Mucosa of rectum (tissue), 2 donors: Measurements from ENCODE around the gene NET1.
A peak's percentile ranks its signal among the peaks of the same experiment; 100 is the strongest.

Source experiments
- H3K27ac ChIP-seq, 2 donors: one replicate each; pipeline ENCODE4 v1.7.0; 2013; ENCODE audit warnings: inconsistent platforms in 2 of 2, low read depth in 2 of 2, low read length in 2 of 2
- H3K27me3 ChIP-seq, 2 donors: one replicate each; pipeline ENCODE4 v1.7.0; 2013; ENCODE audit warnings: low read length in 2 of 2; ENCODE audit not compliant: control insufficient read depth in 2 of 2, insufficient read depth in 2 of 2
- H3K36me3 ChIP-seq, 2 donors: one replicate each; pipeline ENCODE4 v1.7.0; 2013; ENCODE audit warnings: low read length in 2 of 2; ENCODE audit not compliant: control insufficient read depth in 2 of 2, insufficient read depth in 2 of 2
- H3K4me1 ChIP-seq, 2 donors: one replicate each; pipeline ENCODE4 v1.7.0; 2013; ENCODE audit warnings: low read length in 2 of 2, mild to moderate bottlenecking in 1 of 2; ENCODE audit not compliant: control insufficient read depth in 2 of 2, insufficient read depth in 2 of 2
- H3K4me3 ChIP-seq, 2 donors: one replicate each; pipeline ENCODE4 v1.7.0; 2013; ENCODE audit warnings: low read length in 2 of 2
- H3K9ac ChIP-seq, 2 donors: one replicate each; pipeline ENCODE4 v1.7.0; 2013; ENCODE audit warnings: low read length in 2 of 2, low read depth in 1 of 2, mild to moderate bottlenecking in 1 of 2
- H3K9me3 ChIP-seq, 2 donors: one replicate each; pipeline ENCODE4 v1.7.0; 2013; ENCODE audit warnings: low read length in 2 of 2; ENCODE audit not compliant: control insufficient read depth in 2 of 2
- donor health status: healthy.
- donor health status: Normal muscosa, but diverticular disease.

The NET1 gene

GRCh38 chr10:5440206-5440605, 27.8 kb downstream of the NET1 start:
- no peaks in the 10 kb centered on the region for H3K27me3 ChIP-seq
- peaks cover 7 to 22% of the 10 kb centered on the region in 2 donors for H3K4me1 ChIP-seq
- H3K36me3 ChIP-seq = no peaks in the 10 kb centered on the region
- H3K4me3 ChIP-seq = no peak overlapping the region
- H3K27ac ChIP-seq = no peak overlapping the region
- no peak overlapping the region for H3K9ac ChIP-seq
- no peaks in the 10 kb centered on the region for H3K9me3 ChIP-seq

GRCh38 chr10:5441106-5441505, 28.7 kb downstream of the NET1 start:
- no peak overlapping the region for H3K27ac ChIP-seq
- no peak overlapping the region for H3K4me3 ChIP-seq
- H3K36me3 ChIP-seq = no peaks in the 10 kb centered on the region
- no peak overlapping the region for H3K9ac ChIP-seq
- no peaks in the 10 kb centered on the region for H3K9me3 ChIP-seq
- peaks cover 9 to 30% of the 10 kb centered on the region in 2 donors for H3K4me1 ChIP-seq
- no peaks in the 10 kb centered on the region for H3K27me3 ChIP-seq

GRCh38 chr10:5442065-5442989, 30.0 kb downstream of the NET1 start:
- Histone ChIP-seq H3K9me3 (no peaks in the 10 kb centered on the region), H3K36me3 (no peaks in the 10 kb centered on the region), H3K4me1 (peaks cover 10 to 30% of the 10 kb centered on the region in 2 donors), H3K27me3 (no peaks in the 10 kb centered on the region), H3K27ac (peak overlapping the region; percentile 79 to 85), H3K9ac (peak overlapping the region in 1 of 2 donors; percentile 39), H3K4me3 (peak overlapping the region in 1 of 2 donors; percentile 23)

GRCh38 chr10:5442990-5443370, 30.6 kb downstream of the NET1 start:
- Histone ChIP-seq H3K9ac (peak overlapping the region in 1 of 2 donors; percentile 3), H3K4me3 (no peak overlapping the region), H3K27ac (peak overlapping the region; percentile 79 to 85)

GRCh38 chr10:5443429-5443828, 31.1 kb downstream of the NET1 start:
- peaks cover 10 to 30% of the 10 kb centered on the region in 2 donors for H3K4me1 ChIP-seq
- H3K9ac ChIP-seq = peak overlapping the region in 1 of 2 donors; percentile 3

More at GRCh38 chr10:5442990-5443370, 30.6 kb downstream of the NET1 start:
- Histone ChIP-seq H3K4me1 (peaks cover 10 to 30% of the 10 kb centered on the region in 2 donors), H3K9me3 (no peaks in the 10 kb centered on the region), H3K36me3 (no peaks in the 10 kb centered on the region), H3K27me3 (no peaks in the 10 kb centered on the region)

GRCh38 chr10:5445006-5445405, 32.6 kb downstream of the NET1 start:
- H3K27ac ChIP-seq = peak overlapping the region; percentile 94 to 98
- no peaks in the 10 kb centered on the region for H3K27me3 ChIP-seq
- H3K9ac ChIP-seq = peak overlapping the region in 1 of 2 donors; percentile 98
- H3K36me3 ChIP-seq = no peaks in the 10 kb centered on the region
- no peaks in the 10 kb centered on the region for H3K9me3 ChIP-seq
- H3K4me3 ChIP-seq = no peak overlapping the region
- H3K4me1 ChIP-seq = peaks cover 12 to 35% of the 10 kb centered on the region in 2 donors

More at GRCh38 chr10:5443429-5443828, 31.1 kb downstream of the NET1 start:
- Histone ChIP-seq H3K27ac (peak overlapping the region; percentile 79 to 85), H3K4me3 (no peak overlapping the region), H3K9me3 (no peaks in the 10 kb centered on the region), H3K27me3 (no peaks in the 10 kb centered on the region), H3K36me3 (no peaks in the 10 kb centered on the region)

- H3K27ac ChIP-seq = peak overlapping the region; percentile 94 to 98
- peaks cover 12 to 43% of the 10 kb centered on the region in 2 donors for H3K4me1 ChIP-seq
- peak overlapping the region; percentile 89 to 98 for H3K9ac ChIP-seq
- no peaks in the 10 kb centered on the region for H3K36me3 ChIP-seq
- H3K27me3 ChIP-seq = no peaks in the 10 kb centered on the region
- H3K9me3 ChIP-seq = no peaks in the 10 kb centered on the region
- H3K4me3 ChIP-seq = peak overlapping the region; percentile 92 to 95
These were observed 34.1 kb downstream of the NET1 start for GRCh38 chr10:5446390-5446926.

- Histone ChIP-seq H3K36me3 (no peaks in the 10 kb centered on the region), H3K27me3 (no peaks in the 10 kb centered on the region), H3K9ac (peak overlapping the region; percentile 89 to 98), H3K4me3 (peak overlapping the region; percentile 92 to 95), H3K27ac (peak overlapping the region; percentile 94 to 98), H3K4me1 (peaks cover 12 to 46% of the 10 kb centered on the region in 2 donors), H3K9me3 (no peaks in the 10 kb centered on the region)
These were observed 34.7 kb downstream of the NET1 start for GRCh38 chr10:5447056-5447455.

- H3K27me3 ChIP-seq = no peaks in the 10 kb centered on the region
- H3K36me3 ChIP-seq = peaks cover 5% of the 10 kb centered on the region in 2 donors
- H3K9me3 ChIP-seq = no peaks in the 10 kb centered on the region
- peak overlapping the region; percentile 92 to 95 for H3K4me3 ChIP-seq
- H3K4me1 ChIP-seq = peaks cover 9 to 48% of the 10 kb centered on the region in 2 donors
- H3K9ac ChIP-seq = peak overlapping the region; percentile 89 to 98
- H3K27ac ChIP-seq = peak overlapping the region; percentile 94 to 98
These were observed 35.3 kb downstream of the NET1 start for GRCh38 chr10:5447611-5448071.
